PC-3 (cell line): Measurements from ENCODE around the gene ATG5.

Experiments
- EZH2phosphoT487 ChIP-seq: fragments of 300-600 bp; sonication (generic); IDR thresholded peaks from 2 replicates; pipeline ENCODE4 v1.6.1; 2018; ENCODE audit warnings: mild to moderate bottlenecking, antibody characterized with exemption, low read length, borderline replicate concordance
- TF ChIP-seq, protein P1 (sequence below): fragments of 300-600 bp; sonication (generic); conservative IDR thresholded peaks from 2 replicates; pipeline ENCODE4 v1.5.1; 2017; ENCODE audit warnings: antibody characterized with exemption, low read depth, mild to moderate bottlenecking, low read length

DNA sequence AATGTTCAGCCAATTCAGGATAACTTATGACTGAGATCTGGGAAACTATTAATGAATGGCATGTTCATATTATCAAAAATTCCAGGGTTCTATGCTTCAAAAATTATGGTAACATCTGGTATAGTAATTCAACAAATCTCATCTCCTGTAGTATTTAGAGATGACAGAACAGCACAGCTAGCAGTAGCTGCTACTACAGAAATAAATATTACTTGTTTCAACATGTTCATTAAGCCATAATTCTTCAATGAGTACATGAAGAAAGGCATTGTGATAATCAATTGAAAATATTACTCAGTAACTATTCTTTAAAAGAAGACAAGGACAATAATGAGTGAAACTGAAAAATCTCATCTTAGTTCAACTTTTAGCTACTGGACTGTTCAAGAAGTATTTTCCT, 66.8 kb downstream of the ATG5 start:
- TF ChIP-seq, protein P1, sequence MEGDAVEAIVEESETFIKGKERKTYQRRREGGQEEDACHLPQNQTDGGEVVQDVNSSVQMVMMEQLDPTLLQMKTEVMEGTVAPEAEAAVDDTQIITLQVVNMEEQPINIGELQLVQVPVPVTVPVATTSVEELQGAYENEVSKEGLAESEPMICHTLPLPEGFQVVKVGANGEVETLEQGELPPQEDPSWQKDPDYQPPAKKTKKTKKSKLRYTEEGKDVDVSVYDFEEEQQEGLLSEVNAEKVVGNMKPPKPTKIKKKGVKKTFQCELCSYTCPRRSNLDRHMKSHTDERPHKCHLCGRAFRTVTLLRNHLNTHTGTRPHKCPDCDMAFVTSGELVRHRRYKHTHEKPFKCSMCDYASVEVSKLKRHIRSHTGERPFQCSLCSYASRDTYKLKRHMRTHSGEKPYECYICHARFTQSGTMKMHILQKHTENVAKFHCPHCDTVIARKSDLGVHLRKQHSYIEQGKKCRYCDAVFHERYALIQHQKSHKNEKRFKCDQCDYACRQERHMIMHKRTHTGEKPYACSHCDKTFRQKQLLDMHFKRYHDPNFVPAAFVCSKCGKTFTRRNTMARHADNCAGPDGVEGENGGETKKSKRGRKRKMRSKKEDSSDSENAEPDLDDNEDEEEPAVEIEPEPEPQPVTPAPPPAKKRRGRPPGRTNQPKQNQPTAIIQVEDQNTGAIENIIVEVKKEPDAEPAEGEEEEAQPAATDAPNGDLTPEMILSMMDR, result no peak
- TF ChIP-seq EZH2phosphoT487, result no peak
